Neural progenitor cell (in vitro differentiated cells): ENCODE results near the gene TSEN34. TPM values are rescaled to one million over a fixed set of nuclear protein-coding genes. Genes with fewer than 3 reads are reported as not detected.

Experiments used
- DNase-seq: peaks from one replicate; pipeline ENCODE4 v3.0.0-alpha.2; 2016; ENCODE audit warnings: low spot score
- H2AFZ ChIP-seq: fragments of 200-600 bp; sonication (generic); replicated peaks from 2 replicates; pipeline ENCODE4 v1.6.1; 2016; ENCODE audit warnings: antibody characterized with exemption
- H3F3A ChIP-seq: fragments of 200-600 bp; sonication (generic); 2 replicates; pipeline ENCODE4 v1.6.1; 2016; ENCODE audit warnings: antibody characterized with exemption, low read depth
- H3K27ac ChIP-seq: fragments of 200-600 bp; sonication (generic); 2 replicates; pipeline ENCODE4 v1.5.1; 2016; ENCODE audit warnings: mild to moderate bottlenecking
- H3K27me3 ChIP-seq: fragments of 200-600 bp; sonication (generic); 2 replicates; pipeline ENCODE4 v1.6.1; 2016; ENCODE audit warnings: mild to moderate bottlenecking, moderate library complexity
- H3K36me3 ChIP-seq: fragments of 200-600 bp; sonication (generic); 2 replicates; pipeline ENCODE4 v1.5.1; 2016
- H3K4me1 ChIP-seq: fragments of 200-600 bp; sonication (generic); 2 replicates; pipeline ENCODE4 v1.6.1; 2016; ENCODE audit warnings: mixed run types
- H3K4me2 ChIP-seq: fragments of 200-600 bp; sonication (generic); 2 replicates; pipeline ENCODE4 v1.6.1; 2016
- H3K4me3 ChIP-seq: fragments of 200-600 bp; sonication (generic); 2 replicates; pipeline ENCODE4 v1.5.1; 2016
- H3K79me2 ChIP-seq: fragments of 200-600 bp; sonication (generic); 2 replicates; pipeline ENCODE4 v1.6.1; 2016; ENCODE audit warnings: low read depth
- H3K9ac ChIP-seq: fragments of 200-600 bp; sonication (generic); 2 replicates; pipeline ENCODE4 v1.6.1; 2016
- H3K9me3 ChIP-seq: fragments of 200-600 bp; sonication (generic); 2 replicates; pipeline ENCODE4 v1.5.1; 2016; ENCODE audit warnings: low read depth
- H4K20me1 ChIP-seq: fragments of 200-600 bp; sonication (generic); 2 replicates; pipeline ENCODE4 v1.6.1; 2016; ENCODE audit warnings: low read depth
- H3K27ac Mint-ChIP-seq: 3 replicates; pipeline ENCODE4 v1.8.0; 2021; ENCODE audit warnings: mixed read lengths
- H3K27me3 Mint-ChIP-seq: 2 replicates; pipeline ENCODE4 v1.8.0; 2022; ENCODE audit warnings: low read depth, mild to moderate bottlenecking, inconsistent platforms, moderate library complexity, mixed read lengths; ENCODE audit not compliant: insufficient read depth
- H3K36me3 Mint-ChIP-seq: 3 replicates; pipeline ENCODE4 v1.8.0; 2021; ENCODE audit warnings: mixed read lengths
- H3K4me1 Mint-ChIP-seq: 3 replicates; pipeline ENCODE4 v1.8.0; 2021; ENCODE audit warnings: mixed read lengths
- H3K4me3 Mint-ChIP-seq: 3 replicates; pipeline ENCODE4 v1.8.0; 2021; ENCODE audit warnings: mild to moderate bottlenecking, moderate library complexity, mixed read lengths
- H3K9me3 Mint-ChIP-seq: 3 replicates; pipeline ENCODE4 v1.8.0; 2020; ENCODE audit warnings: mixed read lengths
- CTCF ChIP-seq: fragments of 200-600 bp; sonication (generic); IDR thresholded peaks from 2 replicates; pipeline ENCODE4 v1.5.1; 2017; ENCODE audit warnings: antibody characterized with exemption, mild to moderate bottlenecking
- EZH2 ChIP-seq: fragments of 200-600 bp; sonication (generic); IDR thresholded peaks from 2 replicates; pipeline ENCODE4 v1.6.1; 2017; ENCODE audit warnings: antibody characterized with exemption, mild to moderate bottlenecking, moderate library complexity
- EZH2phosphoT487 ChIP-seq: fragments of 200-600 bp; sonication (generic); IDR thresholded peaks from 2 replicates; pipeline ENCODE4 v1.6.1; 2017; ENCODE audit warnings: antibody characterized with exemption
- total RNA-seq: library from RNA; depleted of rRNA; stranded (reverse); fragments of >200 nt; gene quantifications from 2 replicates; pipeline ENCODE4 v1.2.3, GENCODE V29; 2015; ENCODE audit warnings: low replicate concordance

TSEN34 gene
- total RNA-seq, 1 donor from 2014 or later = 10.3 TPM

DNA sequence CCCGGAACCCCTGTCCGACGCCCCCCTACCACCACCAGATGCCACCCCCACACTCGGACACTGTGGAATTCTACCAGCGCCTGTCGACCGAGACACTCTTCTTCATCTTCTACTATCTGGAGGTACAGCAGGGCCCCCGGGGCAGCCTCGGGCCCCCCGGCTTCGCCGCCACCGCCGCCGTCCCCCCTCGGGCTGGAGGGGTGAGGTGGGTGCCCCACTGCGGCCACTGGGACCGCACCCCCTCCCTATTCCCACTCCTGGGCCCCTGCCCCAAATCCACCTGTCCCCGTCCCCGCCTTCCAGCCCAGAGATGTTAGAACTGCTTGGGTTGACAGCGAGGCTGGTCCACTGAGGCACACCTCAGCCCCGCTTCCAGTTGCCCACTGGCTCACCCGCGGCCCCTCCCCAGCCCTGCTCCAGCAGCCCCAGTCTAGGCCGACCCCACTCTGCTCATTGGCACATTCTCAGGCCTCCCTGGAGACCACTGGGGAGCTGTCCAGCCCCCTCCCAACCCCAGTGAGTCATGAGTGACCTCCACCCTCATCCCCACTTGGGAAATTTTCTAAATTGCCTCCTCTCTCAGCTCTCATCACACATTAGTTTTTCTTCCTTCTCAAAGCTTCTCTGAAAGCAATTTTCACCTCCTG lies 38.1 kb upstream of the TSEN34 start:
- Mint-ChIP-seq H3K27ac (no peak overlapping the region), H3K4me3 (peak overlapping the region; percentile 9), H3K27me3 (peaks cover 7% of the 10 kb centered on the region), H3K4me1 (no peaks in the 10 kb centered on the region), H3K36me3 (peaks cover 34% of the 10 kb centered on the region), H3K9me3 (no peaks in the 10 kb centered on the region)
- Histone ChIP-seq H3K27ac (no peak overlapping the region), H3K9me3 (no peaks in the 10 kb centered on the region), H3K4me1 (no peaks in the 10 kb centered on the region), H3F3A (peaks cover 32% of the 10 kb centered on the region), H3K4me2 (no peak overlapping the region), H3K27me3 (no peaks in the 10 kb centered on the region), H3K9ac (no peak overlapping the region), H3K4me3 (no peak overlapping the region), H2AFZ (no peak overlapping the region), H4K20me1 (peaks cover 27% of the 10 kb centered on the region), H3K79me2 (no peaks in the 10 kb centered on the region), H3K36me3 (no peaks in the 10 kb centered on the region)
- no peak for DNase-seq
- TF ChIP-seq EZH2 (no peak), CTCF (no peak), EZH2phosphoT487 (no peak)

DNA sequence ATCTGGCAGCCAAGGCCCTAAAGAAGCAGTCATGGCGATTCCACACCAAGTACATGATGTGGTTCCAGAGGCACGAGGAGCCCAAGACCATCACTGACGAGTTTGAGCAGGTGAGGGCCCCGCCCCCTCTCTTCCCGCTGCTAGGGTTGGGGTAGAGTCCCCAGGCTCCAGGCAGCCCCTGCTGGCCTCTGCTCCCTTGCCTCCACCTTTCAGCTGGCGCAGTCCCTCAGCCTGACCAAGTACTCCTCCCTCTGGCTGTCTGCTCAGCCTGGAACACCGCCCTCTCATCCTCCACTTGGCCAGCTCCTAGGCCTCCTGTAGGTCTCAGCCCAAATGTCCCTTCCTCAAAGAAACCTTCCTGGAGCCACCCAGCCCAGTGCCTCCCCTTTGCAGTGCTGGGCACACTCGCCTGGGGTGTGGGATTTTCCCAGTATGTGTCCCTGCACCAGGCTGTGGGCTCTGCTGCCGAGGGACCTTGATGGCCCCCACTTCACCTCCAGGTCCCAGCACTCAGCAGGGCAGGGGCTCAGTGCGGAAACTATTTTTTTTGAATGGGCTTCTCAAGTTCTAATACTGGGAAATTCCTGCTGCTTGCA lies 37.3 kb upstream of the TSEN34 start:
- Mint-ChIP-seq H3K9me3 (no peaks in the 10 kb centered on the region), H3K27me3 (peaks cover 7% of the 10 kb centered on the region), H3K4me1 (peaks cover 3% of the 10 kb centered on the region), H3K36me3 (peaks cover 32% of the 10 kb centered on the region), H3K4me3 (peak overlapping the region; percentile 48), H3K27ac (no peak overlapping the region)
- no peak overlapping the region for H3K27ac ChIP-seq
- H3K9me3 ChIP-seq = no peaks in the 10 kb centered on the region
- H3F3A ChIP-seq = peaks cover 37% of the 10 kb centered on the region
- H3K4me2 ChIP-seq = no peak overlapping the region
- TF ChIP-seq EZH2phosphoT487 = no peak
- no peak for TF ChIP-seq EZH2
- TF ChIP-seq CTCF = no peak
- no peak for DNase-seq
- H3K9ac ChIP-seq = no peak overlapping the region
- no peak overlapping the region for H3K4me3 ChIP-seq
- H3K4me1 ChIP-seq = peaks cover 1% of the 10 kb centered on the region
- H3K36me3 ChIP-seq = no peaks in the 10 kb centered on the region
- no peak overlapping the region for H2AFZ ChIP-seq
- no peaks in the 10 kb centered on the region for H3K27me3 ChIP-seq
- H4K20me1 ChIP-seq = peaks cover 27% of the 10 kb centered on the region
- peaks cover 6% of the 10 kb centered on the region for H3K79me2 ChIP-seq

DNA sequence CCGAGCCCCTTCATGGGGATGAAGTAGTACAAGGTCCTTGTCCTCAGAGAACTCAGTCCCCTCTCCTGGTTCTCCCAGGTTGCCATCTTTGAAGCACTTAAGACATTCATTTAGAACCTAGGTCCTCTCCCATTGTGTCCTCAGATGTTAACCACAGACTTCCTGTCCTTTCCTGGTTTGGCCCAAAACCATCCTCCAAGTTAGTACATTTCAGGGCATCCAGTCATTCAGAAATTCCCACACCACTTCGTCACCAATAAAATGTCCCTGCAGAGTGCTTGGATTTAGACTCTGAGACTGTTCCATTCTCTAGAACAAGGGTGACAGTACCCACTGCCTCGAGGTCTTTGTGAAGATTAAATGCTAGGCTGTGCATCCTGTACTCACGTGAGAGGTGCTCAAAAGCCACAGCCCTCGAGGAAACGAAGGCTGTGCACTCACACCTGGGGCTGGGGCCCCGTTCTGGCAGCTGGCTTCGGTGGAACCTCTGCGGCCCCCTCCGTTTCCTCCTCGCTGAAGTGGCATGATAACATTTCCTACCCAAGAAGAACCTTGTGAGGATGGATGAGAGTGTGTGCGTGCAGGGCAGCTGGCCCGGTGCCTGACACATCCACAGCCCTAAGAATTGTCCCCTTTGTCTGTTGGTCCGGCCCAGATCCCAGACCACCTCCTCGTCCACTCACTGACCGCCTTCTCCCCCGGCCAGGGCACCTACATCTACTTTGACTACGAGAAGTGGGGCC lies 36.3 kb upstream of the TSEN34 start:
- Mint-ChIP-seq H3K36me3 (peaks cover 26% of the 10 kb centered on the region), H3K9me3 (peaks cover under 1% of the 10 kb centered on the region), H3K27me3 (peaks cover 7% of the 10 kb centered on the region), H3K27ac (peak overlapping the region; percentile 25), H3K4me3 (peak overlapping the region; percentile 52), H3K4me1 (peaks cover 5% of the 10 kb centered on the region)
- Histone ChIP-seq H2AFZ (no peak overlapping the region), H3K4me3 (no peak overlapping the region), H3K9ac (no peak overlapping the region), H3K9me3 (no peaks in the 10 kb centered on the region), H3K27ac (no peak overlapping the region), H3K36me3 (no peaks in the 10 kb centered on the region), H4K20me1 (peaks cover 29% of the 10 kb centered on the region), H3K4me1 (peaks cover 4% of the 10 kb centered on the region), H3K27me3 (no peaks in the 10 kb centered on the region), H3F3A (peaks cover 44% of the 10 kb centered on the region), H3K4me2 (no peak overlapping the region), H3K79me2 (peaks cover 9% of the 10 kb centered on the region)
- DNase-seq = no peak
- TF ChIP-seq EZH2phosphoT487 = no peak
- no peak for TF ChIP-seq CTCF
- no peak for TF ChIP-seq EZH2
